ENCODE measurements around the gene MNAT1.

DNA sequence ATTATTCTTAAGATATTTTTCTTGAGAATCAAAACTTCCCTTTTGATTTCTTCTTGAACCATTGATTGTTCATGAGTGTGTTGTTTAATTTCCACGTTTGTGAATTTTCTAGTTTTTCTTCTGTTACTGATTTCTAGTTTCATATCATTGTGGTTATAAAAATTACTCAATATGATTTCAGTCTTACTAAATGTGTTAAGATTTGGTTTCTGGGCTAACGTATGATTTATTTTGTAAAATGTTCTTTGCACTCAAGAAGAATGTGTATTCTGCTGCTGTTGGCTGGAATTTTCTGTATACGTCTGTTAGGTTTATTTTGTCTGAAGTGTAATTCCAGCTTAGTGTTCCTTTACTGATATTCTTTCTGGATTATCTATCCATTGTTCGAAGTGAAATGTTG, 221.6 kb downstream of the MNAT1 start:
- TF ChIP-seq, protein P1, sequence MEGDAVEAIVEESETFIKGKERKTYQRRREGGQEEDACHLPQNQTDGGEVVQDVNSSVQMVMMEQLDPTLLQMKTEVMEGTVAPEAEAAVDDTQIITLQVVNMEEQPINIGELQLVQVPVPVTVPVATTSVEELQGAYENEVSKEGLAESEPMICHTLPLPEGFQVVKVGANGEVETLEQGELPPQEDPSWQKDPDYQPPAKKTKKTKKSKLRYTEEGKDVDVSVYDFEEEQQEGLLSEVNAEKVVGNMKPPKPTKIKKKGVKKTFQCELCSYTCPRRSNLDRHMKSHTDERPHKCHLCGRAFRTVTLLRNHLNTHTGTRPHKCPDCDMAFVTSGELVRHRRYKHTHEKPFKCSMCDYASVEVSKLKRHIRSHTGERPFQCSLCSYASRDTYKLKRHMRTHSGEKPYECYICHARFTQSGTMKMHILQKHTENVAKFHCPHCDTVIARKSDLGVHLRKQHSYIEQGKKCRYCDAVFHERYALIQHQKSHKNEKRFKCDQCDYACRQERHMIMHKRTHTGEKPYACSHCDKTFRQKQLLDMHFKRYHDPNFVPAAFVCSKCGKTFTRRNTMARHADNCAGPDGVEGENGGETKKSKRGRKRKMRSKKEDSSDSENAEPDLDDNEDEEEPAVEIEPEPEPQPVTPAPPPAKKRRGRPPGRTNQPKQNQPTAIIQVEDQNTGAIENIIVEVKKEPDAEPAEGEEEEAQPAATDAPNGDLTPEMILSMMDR (IDR thresholded peaks at IDR 0.05) = no peak
- TF ChIP-seq POLR2A (IDR thresholded peaks at IDR 0.05) = no peak

Measured in testis (tissue), 2 donors.